SKM-1 (cell line): ENCODE results near the gene IGSF21.

Experiments
- DNase-seq: peaks from one replicate; lab custom pipeline; 2025; ENCODE audit not compliant: unreplicated experiment; lab: John Stamatoyannopoulos, UW

The IGSF21 gene

GRCh38 chr1:18119289-18119688 is 11.7 kb downstream of the IGSF21 start:
- no peak for DNase-seq

- DNase-seq: no peak
Observed at GRCh38 chr1:18119771-18120377, 12.3 kb downstream of the IGSF21 start.

- no peak for DNase-seq
Observed at GRCh38 chr1:18120638-18121037, 13.0 kb downstream of the IGSF21 start.

GRCh38 chr1:18121072-18121820 is 13.6 kb downstream of the IGSF21 start:
- no peak for DNase-seq

- no peak for DNase-seq
Observed at GRCh38 chr1:18123467-18123992, 15.9 kb downstream of the IGSF21 start.

- DNase-seq: no peak
Observed at GRCh38 chr1:18124977-18125376, 17.4 kb downstream of the IGSF21 start.

- no peak for DNase-seq
Observed at GRCh38 chr1:18126616-18127015, 19.0 kb downstream of the IGSF21 start.

GRCh38 chr1:18128298-18128697 is 20.7 kb downstream of the IGSF21 start:
- no peak for DNase-seq

- DNase-seq: no peak
Observed at GRCh38 chr1:18130356-18130755, 22.8 kb downstream of the IGSF21 start.

GRCh38 chr1:18132022-18132710 is 24.6 kb downstream of the IGSF21 start:
- DNase-seq: no peak

GRCh38 chr1:18132711-18133541 is 25.3 kb downstream of the IGSF21 start:
- DNase-seq: no peak

- DNase-seq: no peak
Observed at GRCh38 chr1:18134324-18135046, 26.9 kb downstream of the IGSF21 start.

- DNase-seq: no peak
Observed at GRCh38 chr1:18137759-18138345, 30.3 kb downstream of the IGSF21 start.

GRCh38 chr1:18139198-18139981 is 31.8 kb downstream of the IGSF21 start:
- no peak for DNase-seq

- DNase-seq: no peak
Observed at GRCh38 chr1:18140411-18140810, 32.8 kb downstream of the IGSF21 start.

- no peak for DNase-seq
Observed at GRCh38 chr1:18141661-18142060, 34.1 kb downstream of the IGSF21 start.

- no peak for DNase-seq
Observed at GRCh38 chr1:18142471-18142870, 34.9 kb downstream of the IGSF21 start.

GRCh38 chr1:18142969-18143368 is 35.4 kb downstream of the IGSF21 start:
- DNase-seq: no peak

GRCh38 chr1:18144062-18144461 is 36.5 kb downstream of the IGSF21 start:
- DNase-seq: no peak
